ENCODE measurements around the gene LRCH3.

The LRCH3 gene

GRCh38 chr3:197795200-197795599 is 4.1 kb downstream of the LRCH3 start:
- H3K9me3 ChIP-seq (ENCODE audit: control insufficient read depth, insufficient read depth, low read length) = no peaks in the 10 kb centered on the region
- H3K9ac ChIP-seq (ENCODE audit: low read depth, low read length) = no peak overlapping the region
- no peaks in the 10 kb centered on the region for H3K4me1 ChIP-seq (ENCODE audit: control insufficient read depth, insufficient read depth, low read length)
- no peaks in the 10 kb centered on the region for H3K27me3 ChIP-seq (ENCODE audit: control insufficient read depth, insufficient read depth, low read length)
- H3K36me3 ChIP-seq (ENCODE audit: control insufficient read depth, insufficient read depth, low read length) = no peaks in the 10 kb centered on the region
- H3K4me3 ChIP-seq (ENCODE audit: low read depth, low read length) = no peak overlapping the region

GRCh38 chr3:197796087-197796486 is 5.0 kb downstream of the LRCH3 start:
- H3K4me3 ChIP-seq (ENCODE audit: low read depth, low read length) = no peak overlapping the region
- no peaks in the 10 kb centered on the region for H3K9me3 ChIP-seq (ENCODE audit: control insufficient read depth, insufficient read depth, low read length)
- no peaks in the 10 kb centered on the region for H3K36me3 ChIP-seq (ENCODE audit: control insufficient read depth, insufficient read depth, low read length)
- H3K4me1 ChIP-seq (ENCODE audit: control insufficient read depth, insufficient read depth, low read length) = no peaks in the 10 kb centered on the region
- no peak overlapping the region for H3K9ac ChIP-seq (ENCODE audit: low read depth, low read length)
- no peaks in the 10 kb centered on the region for H3K27me3 ChIP-seq (ENCODE audit: control insufficient read depth, insufficient read depth, low read length)

DNA sequence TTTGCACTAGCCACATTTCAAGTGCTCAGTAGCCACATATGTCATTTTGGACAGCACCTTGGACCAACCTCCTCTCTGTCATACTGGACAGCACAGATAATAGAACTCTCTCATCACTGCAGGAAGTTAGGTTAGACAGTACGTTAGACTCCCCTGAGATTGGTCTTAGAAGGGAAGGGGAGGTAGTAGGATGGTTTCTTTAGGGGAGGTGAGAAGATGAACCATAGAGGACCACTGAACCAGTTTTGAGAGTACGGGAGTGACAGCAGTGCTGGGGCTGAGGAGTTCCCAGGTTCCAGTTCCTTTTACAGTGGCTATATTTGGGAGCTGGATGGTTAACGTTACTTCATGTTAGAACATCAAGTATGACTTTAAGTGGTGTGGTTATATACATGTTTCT is 7.8 kb downstream of the LRCH3 start:
- no peaks in the 10 kb centered on the region for H3K27me3 ChIP-seq (ENCODE audit: control insufficient read depth, insufficient read depth, low read length)
- no peaks in the 10 kb centered on the region for H3K9me3 ChIP-seq (ENCODE audit: control insufficient read depth, insufficient read depth, low read length)
- no peaks in the 10 kb centered on the region for H3K4me1 ChIP-seq (ENCODE audit: control insufficient read depth, insufficient read depth, low read length)
- no peak overlapping the region for H3K9ac ChIP-seq (ENCODE audit: low read depth, low read length)
- no peak overlapping the region for H3K4me3 ChIP-seq (ENCODE audit: low read depth, low read length)
- H3K36me3 ChIP-seq (ENCODE audit: control insufficient read depth, insufficient read depth, low read length) = no peaks in the 10 kb centered on the region

- no peak overlapping the region for H3K9ac ChIP-seq (ENCODE audit: low read depth, low read length)
These were observed 9.3 kb downstream of the LRCH3 start for GRCh38 chr3:197800379-197800778.

DNA sequence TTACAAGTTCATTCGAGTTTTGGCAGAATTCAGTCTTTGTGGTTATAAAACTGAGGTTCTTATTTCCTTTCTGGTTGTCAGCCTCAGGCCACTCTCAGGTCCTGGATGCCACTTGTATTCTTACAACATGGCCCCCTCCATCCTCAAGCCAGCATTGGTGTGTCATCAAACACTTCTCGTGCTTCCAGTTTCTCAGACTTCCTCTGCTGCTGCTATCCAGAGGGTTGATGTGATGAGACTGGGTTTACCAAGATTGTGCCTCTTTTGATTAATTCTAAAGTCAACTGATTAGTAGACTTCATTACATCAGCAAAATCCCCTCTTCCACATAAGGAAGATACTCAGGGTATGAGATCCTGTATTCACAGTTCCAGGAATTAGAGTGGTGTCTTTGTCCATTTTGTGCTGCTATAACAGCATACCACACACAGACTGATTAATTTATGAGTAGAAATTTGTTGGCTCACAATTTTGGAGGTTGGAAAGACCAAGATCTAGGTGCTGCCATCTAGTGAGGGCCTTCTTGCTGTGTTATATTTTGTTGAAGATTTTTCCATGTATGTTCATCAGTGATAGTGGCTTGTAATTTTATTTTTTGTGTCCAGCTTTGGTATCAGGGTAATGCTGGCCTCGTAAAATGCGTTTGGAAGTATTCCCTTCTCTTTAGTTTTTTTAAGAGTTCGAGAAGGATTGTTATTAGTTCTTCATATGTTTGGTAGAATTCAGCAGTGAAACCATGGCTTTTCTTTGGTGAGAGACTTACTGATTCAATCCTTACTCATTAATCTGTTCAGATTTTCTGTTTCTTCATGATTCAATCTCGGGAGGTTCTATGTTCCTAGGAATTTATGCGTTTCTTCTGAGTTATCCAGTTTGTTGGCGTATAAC is 11.1 kb downstream of the LRCH3 start:
- no peaks in the 10 kb centered on the region for H3K9me3 ChIP-seq (ENCODE audit: control insufficient read depth, insufficient read depth, low read length)
- no peaks in the 10 kb centered on the region for H3K27me3 ChIP-seq (ENCODE audit: control insufficient read depth, insufficient read depth, low read length)
- no peaks in the 10 kb centered on the region for H3K36me3 ChIP-seq (ENCODE audit: control insufficient read depth, insufficient read depth, low read length)
- no peak overlapping the region for H3K4me3 ChIP-seq (ENCODE audit: low read depth, low read length)
- H3K4me1 ChIP-seq (ENCODE audit: control insufficient read depth, insufficient read depth, low read length) = no peaks in the 10 kb centered on the region
- H3K9ac ChIP-seq (ENCODE audit: low read depth, low read length) = no peak overlapping the region

More at GRCh38 chr3:197800379-197800778, 9.3 kb downstream of the LRCH3 start:
- Histone ChIP-seq H3K27me3 (ENCODE audit: control insufficient read depth, insufficient read depth, low read length) (no peaks in the 10 kb centered on the region), H3K36me3 (ENCODE audit: control insufficient read depth, insufficient read depth, low read length) (no peaks in the 10 kb centered on the region), H3K9me3 (ENCODE audit: control insufficient read depth, insufficient read depth, low read length) (no peaks in the 10 kb centered on the region), H3K4me3 (ENCODE audit: low read depth, low read length) (no peak overlapping the region), H3K4me1 (ENCODE audit: control insufficient read depth, insufficient read depth, low read length) (no peaks in the 10 kb centered on the region)

- no peak overlapping the region for H3K9ac ChIP-seq (ENCODE audit: low read depth, low read length)
- no peaks in the 10 kb centered on the region for H3K27me3 ChIP-seq (ENCODE audit: control insufficient read depth, insufficient read depth, low read length)
- H3K9me3 ChIP-seq (ENCODE audit: control insufficient read depth, insufficient read depth, low read length) = no peaks in the 10 kb centered on the region
- H3K36me3 ChIP-seq (ENCODE audit: control insufficient read depth, insufficient read depth, low read length) = no peaks in the 10 kb centered on the region
- H3K4me1 ChIP-seq (ENCODE audit: control insufficient read depth, insufficient read depth, low read length) = no peaks in the 10 kb centered on the region
- H3K4me3 ChIP-seq (ENCODE audit: low read depth, low read length) = no peak overlapping the region
These were observed 11.9 kb downstream of the LRCH3 start for GRCh38 chr3:197802779-197803459.

DNA sequence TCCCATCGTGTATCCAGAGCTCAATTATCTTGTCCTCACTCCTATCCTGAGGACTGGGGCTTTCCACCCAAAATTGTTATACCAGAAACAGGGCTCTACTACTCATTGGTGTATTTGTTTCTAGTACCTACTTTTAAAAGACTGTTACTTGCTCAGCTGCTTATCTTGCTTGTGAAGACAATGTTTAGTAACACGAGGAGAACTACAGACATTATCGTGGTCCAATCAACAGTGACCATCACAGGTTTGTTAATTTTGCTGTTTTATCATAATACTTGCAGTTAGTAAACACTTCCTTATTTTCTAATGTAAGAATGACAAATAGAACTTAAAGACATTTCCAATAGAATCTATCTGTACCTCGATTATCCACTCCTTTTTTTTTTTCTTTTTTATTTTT is 13.5 kb downstream of the LRCH3 start:
- Histone ChIP-seq H3K9ac (ENCODE audit: low read depth, low read length) (no peak overlapping the region), H3K9me3 (ENCODE audit: control insufficient read depth, insufficient read depth, low read length) (no peaks in the 10 kb centered on the region), H3K4me1 (ENCODE audit: control insufficient read depth, insufficient read depth, low read length) (no peaks in the 10 kb centered on the region), H3K4me3 (ENCODE audit: low read depth, low read length) (no peak overlapping the region), H3K27me3 (ENCODE audit: control insufficient read depth, insufficient read depth, low read length) (no peaks in the 10 kb centered on the region), H3K36me3 (ENCODE audit: control insufficient read depth, insufficient read depth, low read length) (no peaks in the 10 kb centered on the region)

DNA sequence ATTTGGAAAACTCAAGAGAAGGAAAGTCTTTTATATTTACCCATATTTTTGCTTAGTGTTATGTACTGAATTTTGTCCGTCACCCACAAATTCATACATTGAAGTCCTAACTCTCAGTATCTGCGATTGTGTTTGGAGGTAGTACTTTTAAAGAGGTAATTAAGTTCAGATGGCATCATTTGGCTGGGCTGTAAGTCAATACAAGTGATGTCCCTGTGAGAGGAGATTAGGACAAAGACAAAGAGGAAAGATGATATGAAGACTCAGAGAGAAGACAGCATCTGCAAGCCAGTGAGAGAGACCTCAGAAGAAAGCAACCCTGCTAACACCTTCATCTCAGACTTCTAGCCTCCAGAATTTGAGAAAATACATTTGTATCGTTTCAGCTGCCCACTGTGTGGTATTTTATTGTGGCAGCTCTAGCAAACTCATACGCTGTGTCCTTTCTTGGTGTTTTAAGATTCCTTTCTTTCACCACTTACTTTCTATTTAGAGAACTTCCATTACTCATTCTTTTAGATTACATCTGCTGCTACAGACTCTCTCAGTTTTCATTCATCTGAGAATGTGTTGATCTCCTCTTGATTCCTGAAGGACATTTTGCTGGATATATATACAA is 17.0 kb downstream of the LRCH3 start:
- Histone ChIP-seq H3K9me3 (ENCODE audit: control insufficient read depth, insufficient read depth, low read length) (no peaks in the 10 kb centered on the region), H3K4me3 (ENCODE audit: low read depth, low read length) (no peak overlapping the region), H3K36me3 (ENCODE audit: control insufficient read depth, insufficient read depth, low read length) (no peaks in the 10 kb centered on the region), H3K9ac (ENCODE audit: low read depth, low read length) (no peak overlapping the region), H3K27me3 (ENCODE audit: control insufficient read depth, insufficient read depth, low read length) (no peaks in the 10 kb centered on the region), H3K4me1 (ENCODE audit: control insufficient read depth, insufficient read depth, low read length) (no peaks in the 10 kb centered on the region)

DNA sequence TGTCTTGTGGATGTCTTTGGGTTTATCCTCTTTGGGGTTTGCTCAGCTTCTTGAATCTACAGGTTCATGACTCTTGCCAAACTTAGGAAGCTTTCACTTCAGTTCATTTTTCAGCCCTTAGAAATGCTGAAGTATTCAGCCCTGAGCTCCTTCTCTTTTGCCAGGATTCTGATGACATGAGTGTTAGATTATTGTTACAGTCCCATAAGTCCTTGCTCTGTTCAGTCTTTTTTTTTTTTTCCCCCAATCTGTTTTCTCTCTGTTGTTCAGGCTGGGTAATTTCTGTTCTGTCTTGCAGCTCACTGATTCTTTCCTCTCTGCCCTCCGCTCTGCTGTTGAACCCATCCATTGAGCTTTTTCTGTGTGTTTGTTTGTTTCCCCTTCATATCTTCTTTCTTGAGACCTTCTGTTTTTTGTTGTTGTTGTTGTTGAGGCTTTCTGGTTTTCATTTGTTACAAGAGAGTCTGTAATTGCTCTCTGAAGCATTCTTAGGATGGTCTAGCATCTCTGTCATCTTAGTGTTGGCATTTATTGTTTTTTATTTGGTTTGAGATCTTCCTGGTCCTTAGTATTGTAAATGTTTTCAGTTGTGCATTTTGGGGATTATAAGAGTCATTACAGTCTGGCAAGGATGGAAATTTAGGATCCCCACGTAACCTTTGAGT is 18.4 kb downstream of the LRCH3 start:
- Histone ChIP-seq H3K9me3 (ENCODE audit: control insufficient read depth, insufficient read depth, low read length) (no peaks in the 10 kb centered on the region), H3K36me3 (ENCODE audit: control insufficient read depth, insufficient read depth, low read length) (no peaks in the 10 kb centered on the region), H3K4me3 (ENCODE audit: low read depth, low read length) (no peak overlapping the region), H3K9ac (ENCODE audit: low read depth, low read length) (no peak overlapping the region), H3K27me3 (ENCODE audit: control insufficient read depth, insufficient read depth, low read length) (no peaks in the 10 kb centered on the region), H3K4me1 (ENCODE audit: control insufficient read depth, insufficient read depth, low read length) (no peaks in the 10 kb centered on the region)

DNA sequence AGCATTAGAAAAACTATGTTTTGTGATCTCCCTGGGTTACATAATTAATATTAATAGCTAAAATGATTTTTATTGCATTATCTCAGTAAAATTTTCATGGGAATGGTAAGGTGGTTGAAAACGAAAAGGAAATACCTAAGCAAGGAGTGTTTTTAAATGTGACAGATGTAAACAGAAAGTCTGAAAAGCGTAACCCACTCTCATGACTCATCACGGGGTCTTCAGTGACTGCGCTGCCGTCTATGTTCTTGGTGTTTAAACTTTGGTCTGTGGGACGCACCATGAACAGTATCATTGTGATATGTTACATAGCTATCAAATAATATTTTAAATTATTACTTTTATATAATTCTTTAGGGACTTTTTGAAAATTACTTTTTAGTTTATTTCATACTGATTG is 19.8 kb downstream of the LRCH3 start:
- Histone ChIP-seq H3K4me1 (ENCODE audit: control insufficient read depth, insufficient read depth, low read length) (peaks cover 8% of the 10 kb centered on the region), H3K27me3 (ENCODE audit: control insufficient read depth, insufficient read depth, low read length) (no peaks in the 10 kb centered on the region), H3K9ac (ENCODE audit: low read depth, low read length) (no peak overlapping the region), H3K4me3 (ENCODE audit: low read depth, low read length) (no peak overlapping the region), H3K36me3 (ENCODE audit: control insufficient read depth, insufficient read depth, low read length) (no peaks in the 10 kb centered on the region), H3K9me3 (ENCODE audit: control insufficient read depth, insufficient read depth, low read length) (no peaks in the 10 kb centered on the region)

DNA sequence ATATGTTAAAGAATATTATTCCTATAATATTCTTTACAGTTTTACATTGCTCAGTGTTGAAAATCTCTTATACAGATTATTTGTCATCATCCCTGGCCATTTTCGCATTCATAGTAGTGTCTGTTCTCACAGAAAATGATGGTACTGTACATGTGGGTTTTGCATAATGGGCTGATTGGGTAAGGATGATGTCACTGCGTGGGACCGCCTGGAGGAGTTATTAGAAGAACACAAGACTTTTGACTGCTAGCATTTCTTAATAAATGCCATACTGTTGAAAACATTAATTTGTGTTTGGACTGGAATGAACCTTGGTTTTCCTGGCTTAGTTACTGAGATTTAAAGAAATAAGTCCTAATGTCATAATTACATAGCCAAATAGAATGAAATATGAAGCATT is 20.3 kb downstream of the LRCH3 start:
- H3K27me3 ChIP-seq (ENCODE audit: control insufficient read depth, insufficient read depth, low read length) = no peaks in the 10 kb centered on the region
- no peak overlapping the region for H3K4me3 ChIP-seq (ENCODE audit: low read depth, low read length)
- peaks cover 8% of the 10 kb centered on the region for H3K4me1 ChIP-seq (ENCODE audit: control insufficient read depth, insufficient read depth, low read length)
- H3K9me3 ChIP-seq (ENCODE audit: control insufficient read depth, insufficient read depth, low read length) = no peaks in the 10 kb centered on the region
- no peak overlapping the region for H3K9ac ChIP-seq (ENCODE audit: low read depth, low read length)
- H3K36me3 ChIP-seq (ENCODE audit: control insufficient read depth, insufficient read depth, low read length) = no peaks in the 10 kb centered on the region

All from iPS-15b (cell line).